Neural crest cell (in vitro differentiated cells): ENCODE data around the gene WFIKKN2. TPM values are rescaled to one million over a fixed set of nuclear protein-coding genes. Genes with fewer than 3 reads are reported as not detected.
A peak's percentile ranks its signal among the peaks of the same experiment; 100 is the strongest.

Source experiments
- DNase-seq: peaks from one replicate; pipeline ENCODE4 v3.0.0; 2021; ENCODE audit warnings: low read depth, mixed read lengths, low spot score
- H3K27ac Mint-ChIP-seq: one replicate; pipeline ENCODE4 v1.8.0; 2021; ENCODE audit warnings: mild to moderate bottlenecking, mixed read lengths; ENCODE audit not compliant: unreplicated experiment
- H3K27me3 Mint-ChIP-seq: 2 replicates; pipeline ENCODE4 v1.8.0; 2021; ENCODE audit warnings: low read depth, mild to moderate bottlenecking, mixed read lengths
- H3K36me3 Mint-ChIP-seq: 2 replicates; pipeline ENCODE4 v1.8.0; 2021; ENCODE audit warnings: low read depth, mild to moderate bottlenecking, mixed read lengths
- H3K4me1 Mint-ChIP-seq: 2 replicates; pipeline ENCODE4 v1.8.0; 2021; ENCODE audit warnings: mixed read lengths
- H3K4me3 Mint-ChIP-seq: one replicate; pipeline ENCODE4 v1.8.0; 2021; ENCODE audit warnings: mild to moderate bottlenecking, mixed read lengths
- H3K9me3 Mint-ChIP-seq: 2 replicates; pipeline ENCODE4 v1.8.0; 2021; ENCODE audit warnings: mixed read lengths
- CTCF ChIP-seq: fragments of 200-600 bp; sonication (generic); conservative IDR thresholded peaks from 2 replicates; pipeline ENCODE4 v1.5.0; 2021; ENCODE audit warnings: antibody characterized with exemption, mild to moderate bottlenecking
- long read RNA-seq: library from polyadenylated mRNA; unstranded; transcript quantifications from one replicate; pipeline ENCODE4 v2.0.0, GENCODE V29; 2020
- total RNA-seq: library from RNA; stranded (reverse); gene quantifications from 2 replicates; pipeline ENCODE4 v1.2.1, GENCODE V29; 2021

WFIKKN2 gene
- 0.07 and 0.09 TPM in 2 replicates for total RNA-seq
- long read RNA-seq = 0 reads

GRCh38 chr17:50835301-50836234 lies at the start of gene WFIKKN2:
Gene WFIKKN2 (plus strand): TSS chr17:50835586. CDS start chr17:50835938, 352 bp downstream.
- H3K27ac Mint-ChIP-seq = peak within 1 kb of the TSS; percentile 27
- peaks cover 37% of the 10 kb centered on the region for H3K4me1 Mint-ChIP-seq
- no peaks in the 10 kb centered on the region for H3K27me3 Mint-ChIP-seq
- H3K9me3 Mint-ChIP-seq = no peaks in the 10 kb centered on the region
- no peak for TF ChIP-seq CTCF
- no peak for DNase-seq
- H3K36me3 Mint-ChIP-seq = no peaks in the 10 kb centered on the region
- H3K4me3 Mint-ChIP-seq = no peak within 1 kb of the TSS

- no peak for TF ChIP-seq CTCF
- no peaks in the 10 kb centered on the region for H3K9me3 Mint-ChIP-seq
- H3K27ac Mint-ChIP-seq = peak overlapping the region; percentile 81
- peaks cover 12% of the 10 kb centered on the region for H3K4me1 Mint-ChIP-seq
- H3K36me3 Mint-ChIP-seq = no peaks in the 10 kb centered on the region
- H3K4me3 Mint-ChIP-seq = no peak overlapping the region
- no peak for DNase-seq
- no peaks in the 10 kb centered on the region for H3K27me3 Mint-ChIP-seq
These were observed 49.3 kb upstream of the WFIKKN2 start for GRCh38 chr17:50785946-50786570.

- Mint-ChIP-seq H3K36me3 (no peaks in the 10 kb centered on the region), H3K27ac (peak overlapping the region; percentile 74), H3K4me1 (peaks cover 12% of the 10 kb centered on the region), H3K4me3 (no peak overlapping the region), H3K27me3 (no peaks in the 10 kb centered on the region), H3K9me3 (no peaks in the 10 kb centered on the region)
- TF ChIP-seq CTCF = no peak
- no peak for DNase-seq
These were observed 48.3 kb upstream of the WFIKKN2 start for GRCh38 chr17:50787106-50787505.

- Mint-ChIP-seq H3K4me1 (peaks cover 7% of the 10 kb centered on the region), H3K27ac (peak overlapping the region; percentile 0), H3K9me3 (no peaks in the 10 kb centered on the region), H3K4me3 (no peak overlapping the region), H3K27me3 (no peaks in the 10 kb centered on the region), H3K36me3 (no peaks in the 10 kb centered on the region)
- TF ChIP-seq CTCF = no peak
- no peak for DNase-seq
These were observed 44.8 kb upstream of the WFIKKN2 start for GRCh38 chr17:50790618-50791017.

- no peaks in the 10 kb centered on the region for H3K9me3 Mint-ChIP-seq
- no peak for DNase-seq
- no peak overlapping the region for H3K4me3 Mint-ChIP-seq
- no peak for TF ChIP-seq CTCF
- no peaks in the 10 kb centered on the region for H3K36me3 Mint-ChIP-seq
- no peak overlapping the region for H3K27ac Mint-ChIP-seq
- no peaks in the 10 kb centered on the region for H3K27me3 Mint-ChIP-seq
- peaks cover 7% of the 10 kb centered on the region for H3K4me1 Mint-ChIP-seq
These were observed 43.3 kb upstream of the WFIKKN2 start for GRCh38 chr17:50792132-50792531.
